GM21619 (cell line): ENCODE measurements around the gene NCMAP.
"Not testable (repeated sequence)": the region's sequence is repeated elsewhere in the genome, so short reads cannot be mapped to it uniquely, and the experiment has no call there.

Experiments
- ATAC-seq: cut with Tn5 transposase; IDR thresholded peaks from one replicate; pipeline ENCODE4 v1.9.1; 2021; ENCODE audit not compliant: unreplicated experiment

The NCMAP gene

DNA sequence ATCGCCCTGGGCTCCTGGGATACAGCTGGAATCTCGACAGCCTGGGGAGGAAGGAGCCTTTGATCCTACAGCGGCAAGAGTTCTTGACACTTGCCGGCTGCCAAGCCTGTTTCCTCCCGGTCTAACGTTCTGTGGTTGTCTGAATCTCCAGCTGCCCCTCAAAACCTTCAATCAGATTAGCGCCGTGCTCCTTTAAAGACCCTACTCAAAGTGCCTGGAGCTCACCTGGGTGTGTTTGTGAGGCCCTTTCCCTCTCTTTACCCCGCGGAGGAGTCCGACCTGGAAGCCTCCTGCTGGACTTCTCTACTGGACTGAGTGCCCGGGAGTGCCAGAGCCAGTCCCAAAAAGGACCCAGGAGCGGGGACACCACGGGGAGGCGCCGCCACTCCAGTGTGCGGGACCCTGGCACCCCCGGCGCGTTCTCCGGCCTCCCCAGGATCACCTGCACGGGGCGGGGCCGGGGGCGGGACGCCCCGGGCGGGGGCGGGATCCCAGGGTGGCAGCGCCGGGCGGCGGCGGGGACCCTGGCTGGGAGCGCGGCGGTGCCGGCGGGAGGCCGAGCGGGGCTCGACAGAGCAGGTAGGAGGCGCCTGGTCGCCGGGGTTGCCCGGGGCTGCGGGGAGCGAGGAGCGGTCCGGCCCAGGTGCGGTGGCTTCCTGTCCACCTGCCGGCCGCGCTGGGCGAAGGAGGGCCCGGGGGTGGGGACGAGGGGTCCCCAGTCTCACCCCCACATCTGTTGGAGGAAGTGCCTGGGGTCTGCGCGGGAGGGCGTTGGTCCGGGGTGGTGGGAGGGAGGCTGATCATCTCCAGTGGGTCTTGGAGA, at the start of gene NCMAP:
TSS of gene NCMAP (plus strand) at position 497 of the 823 bp plus-strand sequence. CDS start 39,344 bp downstream, outside the sequence.
- no peak for ATAC-seq

- no peak for ATAC-seq
These were observed 49.1 kb upstream of the NCMAP start for GRCh38 chr1:24506691-24507381.

DNA sequence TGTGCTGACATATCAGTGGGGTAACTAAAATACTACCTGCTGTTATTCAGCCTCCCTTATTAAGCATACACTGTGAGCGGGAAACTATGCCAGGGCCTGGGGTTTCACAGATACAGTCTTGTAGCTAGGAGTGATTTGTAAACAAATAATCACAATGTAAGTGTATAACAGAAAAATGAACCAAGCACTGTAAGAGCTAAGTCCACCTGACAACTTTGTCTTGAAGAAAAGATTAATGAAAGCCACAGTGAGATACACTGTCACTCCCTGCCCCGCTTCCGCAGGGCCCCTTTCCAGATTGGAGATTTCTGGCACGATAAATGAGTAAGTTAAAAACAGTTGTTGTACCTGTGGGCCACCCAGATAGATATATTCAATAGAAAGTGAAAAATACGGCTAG, 48.5 kb upstream of the NCMAP start:
- ATAC-seq, result no peak

GRCh38 chr1:24508911-24509310, 47.0 kb upstream of the NCMAP start:
- no peak for ATAC-seq

DNA sequence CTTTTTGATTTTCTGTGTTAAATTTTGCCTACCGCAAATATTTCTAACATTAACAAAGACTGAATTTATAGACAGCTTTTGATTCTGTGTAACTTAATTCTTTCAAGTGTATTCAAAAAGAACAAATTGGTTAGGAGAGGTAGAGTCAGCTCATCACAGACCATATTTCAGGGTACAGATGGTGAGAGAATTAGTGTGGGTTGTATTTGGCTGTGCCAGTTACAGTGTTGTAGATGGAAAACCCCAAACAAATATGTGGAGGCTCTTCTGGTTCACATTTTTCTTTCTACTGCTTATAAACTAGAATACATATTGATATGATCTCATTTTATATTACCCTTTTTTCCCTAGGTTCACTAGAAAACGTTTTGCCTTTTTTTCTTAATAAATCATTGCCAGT, 42.2 kb upstream of the NCMAP start:
- no peak for ATAC-seq

DNA sequence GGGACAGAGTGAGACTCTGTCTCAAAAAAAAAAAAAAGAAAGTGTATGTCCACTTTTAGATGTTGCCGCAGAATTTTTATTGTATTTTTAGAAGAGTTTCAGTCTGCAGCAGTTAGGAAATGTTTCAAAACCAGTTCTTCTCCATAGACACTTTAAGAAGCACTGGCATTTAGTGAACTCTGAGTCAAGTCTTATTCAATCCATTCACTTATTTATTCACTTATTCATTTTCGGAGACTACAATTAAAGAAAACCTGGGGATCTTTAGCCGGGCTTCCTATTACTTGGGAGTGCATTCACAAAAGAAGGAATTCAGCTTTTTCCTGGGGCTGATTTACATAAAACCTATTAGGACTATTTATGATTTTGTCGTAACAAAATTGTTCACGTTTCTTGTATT, 40.9 kb upstream of the NCMAP start:
- ATAC-seq, result no peak

DNA sequence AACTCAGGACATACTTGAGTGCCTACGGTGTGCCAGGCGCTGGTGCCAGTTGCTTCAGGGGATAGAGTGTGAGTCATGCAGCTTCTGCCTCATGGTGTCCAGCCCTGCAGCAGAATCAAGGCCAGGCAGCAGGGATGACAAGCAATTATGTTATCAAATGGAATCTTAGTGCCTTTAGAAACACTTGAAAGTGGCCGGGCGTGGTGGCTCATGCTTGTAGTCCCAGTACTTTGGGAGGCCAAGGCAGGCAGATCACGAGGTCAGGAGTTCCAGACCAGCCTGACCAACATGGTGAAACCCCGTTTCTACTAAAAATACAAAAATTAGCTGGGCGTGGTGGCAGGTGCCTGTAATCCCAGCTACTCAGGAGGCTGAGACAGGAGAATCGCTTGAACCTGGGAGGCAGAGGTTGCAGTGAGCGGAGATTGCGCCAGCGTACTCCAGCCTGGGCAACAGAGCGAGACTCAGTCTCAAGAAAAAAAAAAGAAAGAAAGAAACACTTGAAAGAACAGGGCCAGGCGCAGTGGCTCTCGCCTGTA, 40.1 kb upstream of the NCMAP start:
- ATAC-seq, result not testable (repeated sequence)

- no peak for ATAC-seq
These were observed 39.4 kb upstream of the NCMAP start for GRCh38 chr1:24516506-24516905.

DNA sequence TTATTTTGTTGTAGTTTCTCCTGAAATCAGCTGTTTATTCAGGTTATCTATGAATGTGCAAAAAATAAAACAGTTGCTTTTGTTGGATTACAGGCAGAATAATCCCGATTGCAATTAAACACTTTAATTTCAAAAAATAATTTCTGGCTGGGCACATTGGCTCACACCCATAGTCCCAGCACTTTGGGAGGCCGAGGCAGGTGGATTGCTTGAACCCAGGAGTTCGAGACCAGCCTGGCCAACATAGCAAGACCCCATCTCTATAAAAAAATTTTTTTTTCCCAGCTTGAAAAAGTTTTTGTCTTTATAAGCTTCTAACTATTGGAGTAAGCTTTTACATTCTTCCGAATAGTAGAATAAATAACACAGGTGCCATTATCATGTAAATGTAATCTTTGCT, 38.0 kb upstream of the NCMAP start:
- ATAC-seq, result no peak

- not testable (repeated sequence) for ATAC-seq
These were observed 35.6 kb upstream of the NCMAP start for GRCh38 chr1:24520282-24520681.

DNA sequence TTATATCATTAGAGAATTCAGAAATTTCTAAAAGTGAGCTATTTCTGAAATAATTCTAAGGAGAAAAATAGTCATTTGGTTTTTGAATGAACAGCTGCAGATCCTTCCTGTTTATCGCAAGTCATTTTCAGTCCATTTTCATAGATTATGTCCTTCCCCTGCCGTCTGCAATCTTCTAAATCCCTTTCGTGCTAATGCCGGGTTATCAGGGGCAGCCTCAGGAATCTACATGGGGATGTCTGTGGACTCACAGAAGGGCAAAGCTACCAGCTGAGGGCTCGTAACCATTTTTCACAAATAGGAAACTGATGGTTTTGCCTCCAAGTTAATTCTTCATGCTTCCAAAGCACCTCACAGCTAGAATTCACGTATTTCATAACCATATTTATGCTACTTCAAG, 30.3 kb upstream of the NCMAP start:
- ATAC-seq, result no peak

DNA sequence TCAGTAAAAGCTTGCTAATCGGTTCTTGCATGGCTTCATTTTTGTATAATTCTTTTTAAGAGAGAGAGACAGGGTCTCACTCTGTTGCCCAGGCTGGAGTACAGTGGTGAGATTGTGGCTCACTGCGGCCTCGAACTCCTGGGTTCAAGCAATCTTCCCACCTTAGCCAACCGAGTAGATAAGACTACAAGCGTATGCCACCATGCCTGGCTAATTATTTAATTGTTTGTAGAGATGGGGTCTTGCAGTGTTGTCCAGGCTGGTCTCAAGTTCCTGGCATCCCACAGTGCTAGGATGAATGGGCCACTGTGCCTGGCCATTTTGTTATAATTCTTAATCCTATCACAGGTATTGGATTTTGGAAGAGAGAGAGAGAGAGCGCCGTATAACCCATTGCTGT, 29.8 kb upstream of the NCMAP start:
- no peak for ATAC-seq

- ATAC-seq, result no peak
These were observed 28.8 kb upstream of the NCMAP start for GRCh38 chr1:24526940-24527542.

DNA sequence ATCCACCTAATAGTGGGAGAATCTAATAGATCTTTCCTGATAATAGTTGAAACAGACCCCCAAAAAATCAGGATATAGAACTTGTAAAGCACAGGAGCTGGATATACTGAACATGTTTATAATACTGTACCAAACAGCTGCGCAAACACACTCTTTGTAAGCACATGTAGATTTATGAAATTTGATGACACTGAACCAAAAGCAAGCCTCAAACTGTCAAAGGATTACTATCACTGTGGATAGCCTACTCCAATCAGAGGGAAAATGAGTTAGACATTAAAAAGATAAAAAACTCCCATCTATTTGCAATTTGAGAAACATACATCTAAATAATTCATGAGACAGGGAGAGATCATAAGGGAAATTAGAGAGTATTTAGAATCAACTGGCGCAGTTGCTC, 27.1 kb upstream of the NCMAP start:
- no peak for ATAC-seq

DNA sequence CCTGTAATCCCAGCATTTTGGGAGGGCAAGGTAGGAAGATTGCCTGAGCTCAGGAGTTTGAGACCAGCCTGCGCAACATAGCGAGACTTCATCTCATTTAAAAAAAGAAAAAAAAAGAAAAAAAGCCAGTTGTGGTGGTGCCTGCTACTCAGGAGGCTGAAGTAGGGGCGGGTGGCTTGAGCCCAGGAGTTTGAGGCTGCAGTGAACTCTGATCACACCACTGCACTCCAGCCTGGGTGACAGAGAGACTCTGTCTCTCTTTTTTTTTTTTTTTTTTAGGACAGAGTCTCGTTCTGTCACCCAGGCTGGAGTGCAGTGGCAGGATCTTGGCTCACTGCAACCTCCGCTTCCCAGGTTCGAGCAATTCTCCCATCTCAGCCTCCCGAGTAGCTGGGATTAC, 26.6 kb upstream of the NCMAP start:
- ATAC-seq, result not testable (repeated sequence)

- peak; percentile 46 for ATAC-seq
These were observed 20.9 kb upstream of the NCMAP start for GRCh38 chr1:24535021-24535424.

DNA sequence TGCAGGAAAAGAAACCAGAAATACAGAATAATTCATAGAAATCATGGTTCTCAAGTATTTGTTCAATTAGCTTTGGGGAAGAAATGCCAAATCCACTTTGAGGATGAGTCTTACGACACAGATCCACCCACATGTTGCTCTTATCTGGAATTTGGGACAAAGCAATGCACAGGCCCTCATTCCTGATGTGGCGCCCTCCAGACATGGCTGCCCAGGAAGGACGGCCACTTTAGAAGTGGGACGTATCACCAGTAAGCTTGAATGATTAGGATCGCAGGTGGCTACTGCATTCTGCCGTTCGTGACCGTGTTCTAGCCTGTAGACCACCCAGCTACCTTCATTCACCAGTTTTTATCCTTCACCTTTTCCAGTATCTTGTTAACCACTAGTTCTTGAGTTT, 20.1 kb upstream of the NCMAP start:
- no peak for ATAC-seq

- ATAC-seq, result peak; percentile 69
These were observed 19.5 kb upstream of the NCMAP start for GRCh38 chr1:24536391-24536840.

DNA sequence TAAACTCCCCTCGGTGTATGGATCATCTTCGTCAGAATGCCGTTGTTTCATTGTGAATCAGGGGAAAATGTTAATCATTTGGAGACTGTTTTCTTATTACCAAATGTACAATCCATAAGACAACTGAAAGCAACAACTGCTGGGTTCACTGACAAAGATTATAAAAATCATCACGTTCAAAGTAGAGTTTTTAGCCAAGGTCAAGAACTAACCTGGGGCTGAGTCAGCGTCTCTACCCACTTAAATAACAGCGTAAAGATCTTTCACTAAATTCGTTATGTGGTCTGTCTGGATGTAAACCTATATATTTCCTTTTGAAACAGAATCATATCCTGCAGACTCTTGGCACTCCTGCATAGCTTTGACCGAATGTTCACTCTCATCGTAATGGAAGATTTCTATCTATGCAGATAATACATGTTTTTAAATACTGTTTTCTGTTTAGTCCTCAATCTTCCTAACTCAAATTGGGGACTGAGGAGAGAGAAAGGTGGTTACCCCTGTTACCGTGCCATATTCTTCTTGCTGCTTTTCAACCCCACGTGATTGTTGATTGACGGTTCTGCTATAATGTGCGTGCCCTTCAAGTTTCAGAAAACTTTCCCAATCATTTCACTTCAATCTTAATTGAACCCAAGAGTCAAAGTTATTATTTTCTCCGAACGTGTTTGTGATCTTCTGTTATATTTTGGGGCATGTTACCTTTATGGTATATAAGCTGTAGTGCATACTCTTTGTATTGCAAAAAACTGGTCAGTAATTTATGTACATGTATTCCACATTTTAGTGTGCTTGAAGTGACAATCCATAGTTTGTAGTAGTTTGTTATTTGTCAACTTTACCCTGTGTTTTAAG, 15.6 kb upstream of the NCMAP start:
- no peak for ATAC-seq

DNA sequence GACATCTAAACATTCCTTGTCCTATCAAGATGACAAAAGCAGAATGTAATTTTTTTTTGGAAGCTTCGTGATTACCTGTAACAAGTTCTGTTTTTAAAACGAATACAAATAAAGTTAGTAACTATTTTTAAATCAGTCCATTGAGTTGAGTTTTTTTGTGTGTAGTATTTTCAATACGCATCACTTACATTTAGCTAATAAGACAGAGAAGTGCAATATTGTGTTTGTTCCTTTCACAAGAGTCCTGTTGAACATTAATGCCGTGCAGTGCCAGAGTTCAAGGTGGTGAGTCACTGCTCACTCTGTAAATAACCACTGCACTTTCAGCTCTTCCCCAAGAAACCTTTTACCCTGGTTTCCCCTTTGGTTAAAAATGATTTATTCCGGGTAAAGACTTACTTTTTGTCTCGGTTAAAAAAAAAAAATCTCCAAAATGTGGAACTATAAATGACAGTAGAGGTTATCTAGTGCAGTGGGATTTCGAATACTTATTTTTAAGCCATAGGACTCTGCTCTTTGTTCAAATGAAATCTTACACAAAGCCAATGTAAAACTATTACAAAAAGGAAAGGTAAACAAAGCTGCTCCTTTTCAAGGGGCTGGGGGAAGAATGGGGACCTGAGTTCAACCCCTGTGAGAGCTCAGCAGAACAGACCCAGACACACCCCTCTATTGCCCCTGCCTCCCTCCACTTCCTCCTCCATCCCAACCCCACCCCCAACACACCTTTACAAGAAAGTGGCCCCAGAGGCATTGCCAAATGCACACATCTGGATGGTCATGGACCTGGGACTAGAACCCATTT, 14.8 kb upstream of the NCMAP start:
- ATAC-seq, result no peak
